ENCODE results near the gene JARID2.

The JARID2 gene

GRCh38 chr6:15220062-15220461 lies 25.8 kb upstream of the JARID2 start:
- H3K4me3 ChIP-seq (ENCODE audit: low read length): no peak overlapping the region
- no peak for DNase-seq (ENCODE audit: low read depth)
- no peak for TF ChIP-seq CTCF (conservative IDR thresholded peaks at IDR 0.05; ENCODE audit: low read depth, low read length)

GRCh38 chr6:15227827-15228318 lies 18.0 kb upstream of the JARID2 start:
- no peak overlapping the region for H3K4me3 ChIP-seq (ENCODE audit: low read length)
- DNase-seq (ENCODE audit: low read depth): no peak
- TF ChIP-seq CTCF (conservative IDR thresholded peaks at IDR 0.05; ENCODE audit: low read depth, low read length): no peak

DNA sequence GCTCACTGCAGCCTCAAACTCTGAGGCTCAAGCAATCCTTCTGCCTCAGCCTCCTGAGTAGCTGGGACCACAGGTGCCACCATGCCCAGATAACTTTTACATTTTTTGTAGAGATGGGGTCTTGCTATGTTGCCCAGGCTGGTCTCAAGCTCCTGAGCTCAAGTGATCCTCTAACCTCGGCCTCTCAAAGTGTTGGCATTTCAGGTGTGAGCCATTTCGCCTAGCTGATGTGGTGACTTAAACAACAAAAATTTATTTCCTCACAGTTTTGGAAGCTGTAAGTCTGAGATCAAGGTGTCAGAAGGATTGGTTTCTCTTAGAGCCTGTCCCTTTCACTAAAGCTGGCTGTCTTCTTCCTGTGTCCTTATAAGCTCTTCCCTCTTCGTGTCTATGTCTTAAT lies 15.0 kb upstream of the JARID2 start:
- TF ChIP-seq CTCF (conservative IDR thresholded peaks at IDR 0.05; ENCODE audit: low read depth, low read length): no peak
- DNase-seq (ENCODE audit: low read depth): no peak
- H3K4me3 ChIP-seq (ENCODE audit: low read length): no peak overlapping the region

DNA sequence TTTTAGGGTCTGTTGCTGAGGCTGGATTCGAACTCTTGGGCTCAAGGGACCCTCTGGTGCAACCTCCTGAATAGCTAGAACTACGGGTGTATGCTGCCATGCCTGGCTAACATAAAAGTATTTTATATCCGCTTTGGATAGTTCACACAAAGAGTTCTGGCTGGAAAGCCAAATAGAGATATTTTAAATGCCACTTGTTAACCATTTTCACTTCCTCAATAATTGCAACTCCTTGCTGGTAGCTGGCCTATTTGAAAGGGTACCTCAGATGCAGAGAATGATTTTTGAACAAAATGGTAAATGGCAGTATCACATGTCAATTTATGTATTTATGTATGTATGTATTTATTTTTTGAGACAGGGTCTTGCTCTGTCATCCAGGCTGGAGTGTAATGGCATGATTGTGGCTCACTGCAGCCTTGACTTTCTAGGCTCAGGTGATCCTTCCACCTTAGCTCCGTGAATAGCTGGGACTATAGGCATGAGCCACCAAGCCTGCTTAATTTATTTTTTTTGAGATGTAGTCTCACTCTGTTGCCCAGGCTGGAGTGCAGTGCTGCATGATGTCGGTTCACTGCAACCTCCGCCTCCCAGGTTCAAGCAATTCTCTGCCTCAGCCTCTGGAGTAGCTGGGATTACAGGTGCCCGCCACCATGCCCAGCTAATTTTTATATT lies 12.9 kb upstream of the JARID2 start:
- DNase-seq (ENCODE audit: low read depth): no peak
- TF ChIP-seq CTCF (conservative IDR thresholded peaks at IDR 0.05; ENCODE audit: low read depth, low read length): no peak
- no peak overlapping the region for H3K4me3 ChIP-seq (ENCODE audit: low read length)

DNA sequence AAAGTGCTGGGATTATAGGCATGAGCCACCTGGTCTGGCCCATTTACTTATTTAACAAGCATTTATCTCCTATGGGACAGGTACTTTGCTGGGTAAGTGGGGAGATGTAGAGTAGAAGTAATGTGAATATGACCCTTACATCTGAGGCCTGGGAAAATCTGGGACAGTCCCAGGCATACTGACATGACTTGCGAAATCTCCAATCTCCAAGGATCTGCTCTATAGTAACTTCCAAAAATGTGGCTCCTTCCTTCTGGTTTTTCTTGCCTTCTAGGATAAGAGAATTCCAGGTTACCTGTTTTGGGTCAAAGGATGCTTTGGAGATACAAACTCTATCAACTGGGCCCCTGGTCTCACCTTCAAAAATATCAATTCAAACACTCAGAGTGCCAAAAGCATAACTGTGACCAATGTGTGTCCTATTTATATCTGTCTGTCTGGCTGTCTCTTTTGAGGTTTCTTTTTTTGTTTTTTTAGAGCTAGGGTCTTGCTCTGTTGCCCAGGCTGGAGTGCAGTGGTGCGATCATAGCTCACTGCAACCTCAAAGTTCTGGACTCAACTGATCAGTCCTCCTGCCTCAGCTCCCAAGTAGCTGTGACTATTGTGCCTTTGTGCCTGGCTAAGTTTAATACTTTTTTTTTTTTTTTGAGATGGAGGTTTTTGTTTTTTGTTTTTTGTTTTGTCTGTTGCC lies 11.7 kb upstream of the JARID2 start:
- no peak for TF ChIP-seq CTCF (conservative IDR thresholded peaks at IDR 0.05; ENCODE audit: low read depth, low read length)
- H3K4me3 ChIP-seq (ENCODE audit: low read length): no peak overlapping the region
- no peak for DNase-seq (ENCODE audit: low read depth)

DNA sequence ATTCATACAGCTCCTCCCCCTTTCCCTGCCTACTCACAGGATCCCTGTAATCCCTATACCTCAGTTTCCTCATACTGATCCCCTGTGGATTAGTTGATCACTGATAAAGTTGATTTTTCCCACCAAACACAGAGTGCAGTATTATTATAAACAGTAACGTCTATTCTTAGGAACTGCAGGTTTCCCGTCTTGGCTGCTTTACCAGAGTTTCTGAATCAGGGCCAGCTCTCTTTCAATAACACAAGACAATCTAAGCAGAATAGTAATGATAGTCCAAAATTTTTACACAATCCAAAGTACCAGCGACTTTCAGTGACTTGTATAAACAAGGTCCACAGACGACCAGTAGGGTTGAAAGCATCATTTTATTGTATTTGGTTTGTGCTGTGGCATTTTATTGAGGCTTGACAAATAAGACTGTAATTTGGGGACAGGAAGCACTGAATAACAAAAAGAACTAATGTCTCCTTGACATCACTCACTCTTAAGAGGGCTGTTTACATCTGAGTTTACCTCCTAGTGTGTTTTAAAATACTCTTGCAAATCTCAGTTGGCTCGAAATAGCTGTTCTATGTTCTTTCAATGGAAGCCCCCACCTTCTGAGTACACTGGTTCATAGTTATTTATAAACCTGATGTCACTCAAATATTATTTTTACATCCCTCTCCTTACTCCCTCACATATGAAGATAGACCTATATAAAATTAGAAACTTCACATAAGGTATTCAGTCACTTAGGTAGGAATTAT lies 6.1 kb upstream of the JARID2 start:
- TF ChIP-seq CTCF (conservative IDR thresholded peaks at IDR 0.05; ENCODE audit: low read depth, low read length): no peak
- no peak for DNase-seq (ENCODE audit: low read depth)

More for the DNA sequence above, 6.1 kb upstream of the JARID2 start:
- no peak overlapping the region for H3K4me3 ChIP-seq (ENCODE audit: low read length)
